HG02759 (cell line): ENCODE results near the gene FBXL14.

Experiments used
- ATAC-seq: cut with Tn5 transposase; IDR thresholded peaks from one replicate; pipeline ENCODE4 v1.9.1; 2021; ENCODE audit warnings: mild to moderate bottlenecking, moderate library complexity; ENCODE audit not compliant: unreplicated experiment

Gene FBXL14

DNA sequence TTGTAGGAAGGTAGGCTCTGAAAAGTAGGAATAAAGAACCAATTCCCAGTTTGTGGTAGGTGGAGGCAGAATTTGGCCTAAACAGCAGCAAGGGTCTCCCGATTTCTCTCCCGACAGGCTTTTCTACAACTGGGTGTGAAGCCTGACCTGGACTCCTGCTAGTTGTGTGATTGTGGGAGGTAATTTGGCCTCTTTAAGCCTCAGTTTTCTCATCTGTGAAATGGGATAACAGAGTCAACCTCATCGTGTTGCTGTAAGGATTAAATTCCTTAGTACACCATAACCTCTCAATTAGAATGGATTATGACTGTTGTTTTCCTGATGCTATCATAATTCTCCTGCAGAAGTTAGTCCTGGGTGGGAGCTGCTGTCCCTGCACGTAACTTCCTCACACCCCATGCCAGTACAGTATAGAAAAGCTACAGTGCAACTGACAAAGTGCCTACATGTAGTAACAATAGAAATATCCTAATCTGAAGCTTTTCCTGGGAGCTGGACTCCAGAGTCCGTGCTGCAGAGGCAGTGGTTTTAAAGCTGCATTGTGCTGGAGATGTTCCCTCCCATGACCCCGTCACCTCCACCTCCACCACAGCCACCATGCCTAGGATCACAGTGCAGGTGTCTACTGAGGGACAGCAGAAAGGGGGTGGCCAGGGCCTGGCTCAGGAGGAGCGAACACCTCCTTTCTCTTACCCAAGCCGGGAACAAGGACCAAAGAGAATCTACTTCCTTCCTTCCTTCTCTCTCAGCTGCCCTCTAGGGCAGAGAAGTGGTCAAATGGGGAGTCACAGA, 76.5 kb downstream of the FBXL14 start:
- no peak for ATAC-seq

- no peak for ATAC-seq
Observed at GRCh38 chr12:1517007-1517406, 77.4 kb downstream of the FBXL14 start.
